ENCODE data around the gene BLOC1S5.

DNA sequence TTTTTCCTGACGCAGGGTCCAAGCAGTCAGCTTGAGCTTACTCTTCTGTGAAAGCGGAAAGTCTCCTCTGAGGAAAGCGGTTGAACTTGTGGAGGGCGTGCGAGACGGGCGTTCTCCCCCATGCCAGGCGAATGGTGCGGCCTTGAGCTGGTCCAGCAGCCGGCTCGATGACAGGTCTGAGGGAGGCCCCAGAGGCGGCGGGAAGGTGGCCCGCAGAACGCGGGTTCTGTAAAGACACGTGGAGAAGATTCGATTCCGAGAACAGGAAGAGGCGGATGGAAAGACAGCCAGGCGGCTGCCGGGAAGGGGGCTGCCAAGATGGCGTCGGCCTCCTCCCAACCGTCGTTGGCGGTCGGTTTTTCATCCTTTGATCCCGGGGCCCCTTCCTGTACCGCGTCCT, 78.0 kb downstream of the BLOC1S5 start:
- TF ChIP-seq RAD21 (IDR thresholded peaks at IDR 0.05; ENCODE audit: low read depth): no peak
- TF ChIP-seq EGR1 (IDR thresholded peaks at IDR 0.05): no peak
- TF ChIP-seq TAF1 (IDR thresholded peaks at IDR 0.05; ENCODE audit: low read depth): no peak
- TF ChIP-seq, protein P1, sequence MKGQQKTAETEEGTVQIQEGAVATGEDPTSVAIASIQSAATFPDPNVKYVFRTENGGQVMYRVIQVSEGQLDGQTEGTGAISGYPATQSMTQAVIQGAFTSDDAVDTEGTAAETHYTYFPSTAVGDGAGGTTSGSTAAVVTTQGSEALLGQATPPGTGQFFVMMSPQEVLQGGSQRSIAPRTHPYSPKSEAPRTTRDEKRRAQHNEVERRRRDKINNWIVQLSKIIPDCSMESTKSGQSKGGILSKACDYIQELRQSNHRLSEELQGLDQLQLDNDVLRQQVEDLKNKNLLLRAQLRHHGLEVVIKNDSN (IDR thresholded peaks at IDR 0.05): no peak

All from Ishikawa (cell line).